Loucy (cell line): ENCODE data around the gene KLF17.

Source experiments
- CTCF ChIP-seq: fragments of 200-600 bp; sonication (generic); conservative IDR thresholded peaks from 2 replicates; pipeline ENCODE4 v1.5.1; 2014; ENCODE audit warnings: mild to moderate bottlenecking, antibody characterized with exemption, low read length
- EZH2phosphoT487 ChIP-seq: fragments of 200-600 bp; IDR thresholded peaks from 2 replicates; pipeline ENCODE4 v1.6.1; 2018; ENCODE audit warnings: antibody characterized with exemption, mild to moderate bottlenecking, moderate library complexity, borderline replicate concordance

GRCh38 chr1:44103270-44104131 is 15.1 kb upstream of the KLF17 start:
- peak; percentile 52 for TF ChIP-seq CTCF
- no peak for TF ChIP-seq EZH2phosphoT487
